ENCODE data around the gene SAYSD1. TPM values are rescaled to one million over a fixed set of nuclear protein-coding genes. Genes with fewer than 3 reads are reported as not detected.

The SAYSD1 gene
- total RNA-seq, 1 experiment from 2014 or later: 9.4 TPM

DNA sequence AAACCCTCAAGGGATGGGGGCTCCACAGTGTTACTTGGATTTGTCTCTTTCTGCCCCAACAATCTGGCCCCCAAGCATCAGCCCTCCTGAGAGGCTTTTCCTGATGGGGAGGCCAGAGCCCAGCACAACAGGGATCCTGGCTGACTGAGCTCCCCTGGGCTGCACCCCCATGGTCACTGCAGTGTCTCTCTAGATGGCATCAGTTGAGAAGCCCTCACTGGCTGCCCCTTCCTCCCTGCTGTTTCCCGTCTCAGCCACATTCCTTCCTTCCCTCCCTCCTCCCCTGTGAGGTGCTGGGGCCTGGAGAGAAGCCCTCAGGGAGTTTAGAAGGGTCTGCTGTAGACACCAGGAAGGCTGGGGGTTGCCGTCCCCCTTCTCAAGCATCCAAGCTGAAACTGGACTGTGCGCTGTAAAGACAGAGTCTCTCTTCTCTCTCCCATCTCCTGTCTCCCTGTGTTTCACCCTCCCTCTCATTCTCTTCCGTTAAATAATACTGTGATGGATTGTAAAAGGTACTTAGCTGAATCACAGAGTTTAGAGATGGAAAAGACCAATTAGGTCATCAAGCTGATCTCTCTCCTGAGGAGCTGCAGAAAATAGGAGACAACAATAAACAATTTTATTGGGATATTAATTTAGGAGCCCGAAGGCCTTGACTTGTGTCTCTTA, 29.7 kb downstream of the SAYSD1 start:
- Histone ChIP-seq H2BK15ac (ENCODE audit: low read depth, low read length) (no peak overlapping the region), H3K56ac (ENCODE audit: insufficient read length, low read depth, low read length) (no peak overlapping the region), H4K8ac (replicated peaks; ENCODE audit: insufficient read length, low read depth, low read length) (no peak overlapping the region), H2AK5ac (ENCODE audit: insufficient read length, low read length) (no peak overlapping the region), H3K18ac (ENCODE audit: insufficient read length, low read depth, low read length) (no peak overlapping the region), H2AFZ (ENCODE audit: low read length) (no peak overlapping the region), H3K14ac (ENCODE audit: insufficient read depth, low read length) (no peak overlapping the region), H3K23ac (ENCODE audit: insufficient read length, low read depth, low read length) (no peak overlapping the region), H4K20me1 (ENCODE audit: control insufficient read depth, insufficient read depth, insufficient read length) (no peaks in the 10 kb centered on the region), H2BK120ac (ENCODE audit: low read depth, low read length, poor library complexity, severe bottlenecking) (no peak overlapping the region), H3T11ph (ENCODE audit: low read length) (no peak overlapping the region), H3K9me3 (ENCODE audit: control insufficient read depth, low read depth, low read length) (no peaks in the 10 kb centered on the region), H2BK5ac (ENCODE audit: insufficient read length, low read length) (no peak overlapping the region), H2BK20ac (ENCODE audit: low read depth, low read length, poor library complexity, severe bottlenecking) (no peak overlapping the region), H3K27me3 (ENCODE audit: insufficient read depth, low read length) (no peaks in the 10 kb centered on the region), H3K9ac (ENCODE audit: extremely low read depth, insufficient read length, low read length) (no peak overlapping the region), H3K27ac (ENCODE audit: insufficient read length, low read depth, low read length) (no peak overlapping the region), H4K5ac (ENCODE audit: insufficient read length, low read depth, low read length) (no peak overlapping the region), H3K4me2 (ENCODE audit: insufficient read depth, insufficient read length, low read length) (no peak overlapping the region), H3K23me2 (ENCODE audit: insufficient read length, low read depth, low read length, poor library complexity, severe bottlenecking) (no peaks in the 10 kb centered on the region), H3K79me1 (ENCODE audit: insufficient read depth, low read depth, low read length, poor library complexity, severe bottlenecking) (no peaks in the 10 kb centered on the region), H3K4me1 (ENCODE audit: insufficient read depth, low read length) (peaks cover 4% of the 10 kb centered on the region), H3K4ac (ENCODE audit: low read depth, low read length) (no peak overlapping the region), H4K91ac (ENCODE audit: insufficient read length, low read depth, low read length) (no peak overlapping the region), H3K79me2 (ENCODE audit: insufficient read depth, low read length) (no peaks in the 10 kb centered on the region), H2BK12ac (ENCODE audit: insufficient read length, low read depth, low read length) (no peak overlapping the region)
- H3K36me3 Mint-ChIP-seq (ENCODE audit: insufficient read depth in 1 of 3, low read depth in 3 of 3): no peaks in the 10 kb centered on the region; a peak in 1 of 7 replicates
- no peaks in the 10 kb centered on the region for H3K9me3 Mint-ChIP-seq
- H3K4me3 Mint-ChIP-seq: no peak overlapping the region
- H3K27me3 Mint-ChIP-seq (ENCODE audit: low read depth): peaks cover 14% of the 10 kb centered on the region
- peaks cover 51 to 58% of the 10 kb centered on the region in 2 experiments for H3K4me1 Mint-ChIP-seq
- TF ChIP-seq, protein P1, sequence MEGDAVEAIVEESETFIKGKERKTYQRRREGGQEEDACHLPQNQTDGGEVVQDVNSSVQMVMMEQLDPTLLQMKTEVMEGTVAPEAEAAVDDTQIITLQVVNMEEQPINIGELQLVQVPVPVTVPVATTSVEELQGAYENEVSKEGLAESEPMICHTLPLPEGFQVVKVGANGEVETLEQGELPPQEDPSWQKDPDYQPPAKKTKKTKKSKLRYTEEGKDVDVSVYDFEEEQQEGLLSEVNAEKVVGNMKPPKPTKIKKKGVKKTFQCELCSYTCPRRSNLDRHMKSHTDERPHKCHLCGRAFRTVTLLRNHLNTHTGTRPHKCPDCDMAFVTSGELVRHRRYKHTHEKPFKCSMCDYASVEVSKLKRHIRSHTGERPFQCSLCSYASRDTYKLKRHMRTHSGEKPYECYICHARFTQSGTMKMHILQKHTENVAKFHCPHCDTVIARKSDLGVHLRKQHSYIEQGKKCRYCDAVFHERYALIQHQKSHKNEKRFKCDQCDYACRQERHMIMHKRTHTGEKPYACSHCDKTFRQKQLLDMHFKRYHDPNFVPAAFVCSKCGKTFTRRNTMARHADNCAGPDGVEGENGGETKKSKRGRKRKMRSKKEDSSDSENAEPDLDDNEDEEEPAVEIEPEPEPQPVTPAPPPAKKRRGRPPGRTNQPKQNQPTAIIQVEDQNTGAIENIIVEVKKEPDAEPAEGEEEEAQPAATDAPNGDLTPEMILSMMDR (conservative IDR thresholded peaks at IDR 0.05): no peak
- no peak for DNase-seq
- no peak overlapping the region for H3K27ac Mint-ChIP-seq
- WGBS (ENCODE audit: extremely low coverage, insufficient read length, low lambda C conversion rate): no CpG with 5 or more reads among the region's 5 CpGs

All from H9 (cell line).